Measurements from ENCODE around the gene BEST3. TPM values are rescaled to one million over a fixed set of nuclear protein-coding genes. Genes with fewer than 3 reads are reported as not detected.

The BEST3 gene
- total and polyA plus RNA-seq, 3 donors from 2014 or later = 0.74 to 9.8 (median 2.1) TPM

Other genes starting within 250 kb of the BEST3 start
- gene FRS2, start 228.9 kb downstream of the BEST3 start, total RNA-seq = 10 to 100 TPM; 38.3 to 47.8 TPM
- gene FRS2, start 228.9 kb downstream of the BEST3 start, polyA plus RNA-seq (ENCODE audit: insufficient read depth, low read depth, low replicate concordance) = 21.6 TPM
- gene CCT2, start 113.8 kb downstream of the BEST3 start, total RNA-seq = 100 to 1,000 TPM; 213 to 248 TPM
- 401 TPM for gene CCT2, start 113.8 kb downstream of the BEST3 start, polyA plus RNA-seq (ENCODE audit: insufficient read depth, low read depth, low replicate concordance)
- under 1 TPM in 1 of 2 donors, not detected in 1; 0.12 TPM for gene LRRC10, start 88.4 kb downstream of the BEST3 start, total RNA-seq
- gene LRRC10, start 88.4 kb downstream of the BEST3 start, polyA plus RNA-seq (ENCODE audit: insufficient read depth, low read depth, low replicate concordance) = not detected
- gene RAB3IP, start 39.6 kb upstream of the BEST3 start, total RNA-seq = 100 to 1,000 TPM in 1 of 2 donors, 10 to 100 TPM in 1; 50.9 to 105 TPM
- 133 TPM for gene RAB3IP, start 39.6 kb upstream of the BEST3 start, polyA plus RNA-seq (ENCODE audit: insufficient read depth, low read depth, low replicate concordance)
- 1 to 10 TPM in 1 of 2 donors, under 1 TPM in 1; 0.87 to 1.0 TPM for gene MYRFL, start 125.9 kb upstream of the BEST3 start, total RNA-seq
- 8.0 TPM for gene MYRFL, start 125.9 kb upstream of the BEST3 start, polyA plus RNA-seq (ENCODE audit: insufficient read depth, low read depth, low replicate concordance)

Data from testis (tissue), 3 donors.